EH (cell line): ENCODE results near the gene MBD5.
"Not testable (repeated sequence)": the region's sequence is repeated elsewhere in the genome, so short reads cannot be mapped to it uniquely, and the experiment has no call there.

Source experiments
- DNase-seq: peaks from one replicate; pipeline ENCODE4 v3.0.0-alpha.2; 2015; ENCODE audit warnings: low read depth

The MBD5 gene

DNA sequence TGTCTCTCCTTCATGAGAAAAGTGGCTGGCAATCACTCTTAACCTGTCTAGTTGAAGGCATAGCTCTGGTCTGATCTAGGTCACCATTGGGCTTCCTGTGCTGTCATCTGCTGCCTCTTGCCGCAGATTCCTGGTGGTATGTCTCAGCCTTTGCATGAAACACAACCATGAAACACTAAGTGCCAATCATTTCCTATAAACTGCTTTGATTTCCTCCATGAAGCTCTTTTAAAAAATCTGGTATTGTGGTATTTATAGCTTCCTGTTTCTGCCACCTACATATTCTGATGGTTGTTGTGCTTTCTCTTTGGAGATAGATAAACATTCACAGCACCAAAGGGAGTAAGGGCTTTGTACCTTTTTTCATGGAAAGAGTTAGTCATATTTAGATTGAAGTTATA, 503.6 kb downstream of the MBD5 start:
- peak; percentile 17 for DNase-seq

DNA sequence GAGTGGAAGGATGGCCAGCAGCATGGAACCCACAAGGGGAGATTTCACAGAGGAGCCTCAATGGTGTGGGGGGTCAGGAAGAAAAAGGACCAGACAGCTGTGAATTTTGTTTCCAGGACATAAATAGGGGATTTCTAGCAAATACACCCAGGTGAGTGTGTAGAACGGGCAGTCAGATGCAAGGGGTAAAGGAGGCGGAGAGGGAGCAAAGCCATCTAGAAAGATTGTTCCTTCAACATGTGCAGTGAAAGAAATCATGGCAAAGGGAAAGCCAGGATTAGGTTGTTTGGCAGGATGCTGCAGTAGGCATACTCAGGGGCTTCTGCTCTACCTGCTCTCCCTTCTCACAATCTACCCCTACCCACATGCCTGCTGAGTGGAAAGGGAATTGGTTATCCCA, 504.2 kb downstream of the MBD5 start:
- no peak for DNase-seq

DNA sequence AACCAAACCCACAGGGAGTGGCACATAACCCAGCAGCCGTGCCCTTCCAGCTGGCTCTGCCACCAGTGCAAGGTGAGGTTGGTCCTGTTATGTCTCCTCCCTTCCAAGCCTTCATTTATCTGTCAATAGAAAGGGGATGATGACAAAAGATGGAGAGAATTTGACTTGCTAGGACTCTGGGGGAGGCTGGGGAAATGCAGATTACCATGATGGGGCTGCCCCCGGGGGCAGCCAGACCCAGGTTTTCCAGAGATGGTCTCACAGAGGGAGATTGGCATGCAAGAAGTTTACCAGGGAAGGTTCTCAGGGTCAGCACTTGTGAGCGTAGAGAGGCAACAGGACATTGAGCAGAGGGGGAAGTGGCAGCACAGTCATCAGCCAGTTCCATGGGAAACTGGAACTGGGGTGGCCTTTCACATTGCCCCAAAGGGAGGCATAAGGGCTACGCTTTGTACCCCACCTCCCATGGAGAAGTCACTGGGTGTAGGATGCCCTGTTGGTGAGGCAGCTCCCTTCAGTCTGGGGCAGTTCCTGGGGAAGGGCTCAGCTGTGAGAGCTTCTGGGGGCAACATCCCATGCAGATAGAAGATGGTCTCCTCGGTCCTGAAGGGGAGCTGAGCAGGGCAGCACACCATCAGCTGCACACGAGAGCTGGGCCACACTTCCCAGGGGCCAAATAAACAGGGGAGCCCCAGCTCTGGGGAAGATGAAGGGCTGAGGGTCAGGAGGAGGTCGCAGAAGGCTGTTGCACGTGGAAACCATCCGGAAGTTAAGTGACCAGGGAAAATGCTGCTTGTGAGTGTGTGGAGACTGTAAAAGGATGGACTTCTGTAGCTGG, 505.8 kb downstream of the MBD5 start:
- DNase-seq: no peak

DNA sequence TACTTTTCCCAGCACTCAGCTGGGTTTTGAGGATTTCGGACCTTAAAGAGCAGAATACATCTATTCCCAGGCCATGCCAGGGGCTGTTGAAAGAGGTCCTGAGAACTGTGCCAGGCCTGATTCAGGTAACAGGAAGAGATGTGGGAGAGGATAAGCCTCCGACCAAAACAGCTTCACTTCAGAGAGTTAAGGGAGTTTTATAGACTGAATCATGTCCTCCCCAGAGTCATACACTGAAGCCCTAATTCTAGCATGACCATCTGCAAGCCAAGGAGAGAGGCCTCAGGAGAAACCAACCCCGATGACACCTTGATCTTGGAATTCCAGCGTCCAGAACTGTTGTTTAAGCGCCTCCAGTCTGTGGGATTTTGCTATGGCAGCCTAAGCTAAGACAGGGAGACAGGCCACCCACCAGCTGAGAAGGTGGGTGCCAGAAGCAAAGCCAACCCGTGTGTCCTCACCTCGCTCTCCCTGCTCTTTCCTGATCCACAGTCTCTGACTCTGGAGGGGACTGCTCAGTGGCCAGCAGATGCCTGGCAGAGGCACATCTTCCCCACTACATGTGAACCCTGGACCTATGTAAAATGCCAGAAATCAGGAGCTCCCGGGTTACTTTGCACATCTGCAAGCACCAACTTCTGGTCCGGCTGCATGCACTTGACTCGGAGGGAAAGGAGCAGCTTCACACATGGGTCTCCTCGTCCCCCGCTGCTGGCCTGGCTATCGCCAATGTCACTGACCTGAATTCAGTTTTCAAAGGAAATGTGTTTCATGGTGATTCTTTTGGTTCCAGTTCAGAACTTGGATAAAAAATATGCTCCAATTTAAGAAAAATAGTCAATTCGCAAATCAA, 506.8 kb downstream of the MBD5 start:
- peak; percentile 9 for DNase-seq

DNA sequence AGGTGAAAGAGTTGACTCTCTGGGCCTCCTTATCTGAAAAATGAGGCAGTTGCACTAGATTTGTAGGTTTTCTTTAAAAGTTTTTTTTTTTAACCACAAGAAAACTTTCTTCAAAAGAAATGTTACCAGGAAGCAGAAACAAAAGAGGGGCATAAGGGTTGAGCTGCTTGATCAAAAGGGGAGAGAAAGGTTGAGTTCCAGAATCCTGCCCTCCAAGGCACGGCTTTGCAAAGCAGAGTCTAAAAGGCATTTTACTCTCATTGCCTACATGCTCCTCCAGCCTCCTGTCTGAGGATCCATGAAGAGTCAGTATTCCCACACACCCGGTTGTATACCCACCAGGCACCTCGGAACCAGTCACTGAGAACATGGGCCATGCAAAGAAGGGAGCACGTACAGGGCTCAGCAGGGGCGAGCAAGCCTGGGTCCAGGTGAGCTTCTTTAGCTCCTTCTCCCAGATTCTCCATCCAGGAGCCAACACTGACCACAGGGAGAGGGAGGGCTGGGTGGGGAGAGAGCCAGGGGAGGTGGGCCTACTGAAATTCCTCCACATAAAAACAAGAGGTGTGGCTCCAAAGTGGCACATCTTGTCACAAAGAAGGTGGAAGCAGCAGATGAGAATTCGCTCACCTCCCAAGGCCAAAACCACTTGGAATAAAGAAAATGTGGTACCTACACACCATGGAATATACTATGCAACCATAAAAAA, 507.6 kb downstream of the MBD5 start:
- no peak for DNase-seq

DNA sequence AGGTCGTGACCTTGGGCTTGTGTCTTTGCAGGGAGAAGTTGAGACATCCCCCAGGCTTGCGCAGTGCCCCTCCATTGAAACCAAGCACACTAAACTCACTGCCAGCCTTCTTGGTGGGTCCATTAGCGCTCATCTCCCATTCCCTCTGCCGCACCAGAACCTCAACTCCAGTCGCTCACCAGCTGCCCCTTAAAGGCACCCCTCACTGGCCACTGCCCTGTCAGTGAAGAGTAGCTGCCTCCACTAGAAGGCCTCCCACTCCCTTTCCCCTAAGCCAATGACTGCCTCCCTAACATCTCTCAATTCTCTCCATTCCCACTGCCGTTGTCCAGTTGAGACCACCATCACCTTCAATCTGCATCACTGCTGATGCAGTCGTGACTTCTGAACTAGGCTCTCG, 508.9 kb downstream of the MBD5 start:
- DNase-seq: no peak

DNA sequence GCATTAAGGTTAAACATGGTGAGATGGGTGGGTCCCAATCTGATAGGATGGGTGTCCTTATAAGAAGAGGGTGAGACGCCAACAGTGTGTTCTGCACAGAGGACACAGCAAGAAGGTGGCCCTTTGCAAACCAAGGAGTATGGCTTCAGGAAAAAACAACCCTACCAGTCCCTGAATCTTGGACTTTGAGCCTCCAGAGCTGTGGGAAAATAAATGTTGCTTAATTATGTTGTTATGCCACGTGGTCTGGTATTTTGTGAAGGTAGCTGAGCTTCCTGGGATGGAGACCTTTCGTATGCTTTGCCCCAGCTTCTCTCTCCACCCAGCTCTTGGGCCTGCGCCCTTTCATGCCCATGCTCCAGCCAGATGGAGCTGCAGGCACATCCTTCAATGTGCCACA, 509.5 kb downstream of the MBD5 start:
- DNase-seq: no peak

DNA sequence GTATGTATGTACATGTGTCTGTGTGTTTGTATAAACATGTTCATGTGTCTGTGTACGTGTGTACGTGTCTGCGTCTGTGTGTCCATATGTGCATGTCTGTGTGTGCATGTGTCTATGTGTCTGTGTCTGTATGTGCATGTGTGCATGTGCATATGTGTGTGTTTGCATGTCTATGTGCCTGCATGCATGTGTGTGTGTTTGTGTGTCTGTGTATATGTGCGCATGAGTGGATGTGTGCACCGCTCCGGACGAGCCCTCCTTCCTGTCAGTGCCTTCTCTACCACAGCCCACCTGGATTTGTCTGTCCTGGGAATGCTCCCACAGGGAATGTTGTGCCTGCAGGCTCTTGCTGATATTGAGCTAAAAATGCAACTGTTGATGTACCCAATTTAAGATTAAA, 510.3 kb downstream of the MBD5 start:
- no peak for DNase-seq

DNA sequence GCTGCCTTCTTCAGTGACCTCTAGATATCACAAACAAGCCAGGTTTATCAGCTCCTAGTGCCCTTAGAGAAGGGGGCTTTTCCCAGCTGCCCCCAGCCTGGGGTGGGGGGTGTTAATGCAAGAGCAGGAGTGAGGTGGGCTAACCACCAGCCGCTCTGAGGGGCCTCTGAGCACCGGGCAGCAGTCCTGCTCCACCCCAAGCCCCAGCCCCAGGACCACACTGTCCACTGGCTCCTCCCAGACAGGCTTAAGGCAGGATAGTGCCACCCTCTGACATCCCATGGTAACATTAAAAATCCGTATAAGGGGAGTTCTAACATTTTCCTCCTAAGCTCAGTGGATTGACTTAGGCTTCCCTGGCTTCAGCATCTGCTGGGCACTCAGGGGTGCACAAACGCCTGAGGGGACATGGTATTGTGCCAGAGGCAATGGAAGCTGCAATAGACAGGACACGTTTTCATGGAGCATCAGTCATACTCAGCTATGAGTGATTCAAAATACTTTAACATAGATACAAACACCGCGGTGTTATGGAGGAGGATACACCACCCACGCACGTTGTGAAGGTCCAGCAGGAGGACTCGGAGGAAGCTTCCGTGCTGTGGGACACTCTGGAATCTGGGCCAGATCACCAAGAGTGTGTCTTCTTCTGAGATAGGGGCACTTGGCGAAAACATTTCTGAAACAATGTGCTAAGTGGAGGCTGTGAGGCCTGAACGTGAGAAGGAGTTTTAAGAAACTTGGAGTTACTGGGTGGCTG, 511.0 kb downstream of the MBD5 start:
- DNase-seq: no peak

DNA sequence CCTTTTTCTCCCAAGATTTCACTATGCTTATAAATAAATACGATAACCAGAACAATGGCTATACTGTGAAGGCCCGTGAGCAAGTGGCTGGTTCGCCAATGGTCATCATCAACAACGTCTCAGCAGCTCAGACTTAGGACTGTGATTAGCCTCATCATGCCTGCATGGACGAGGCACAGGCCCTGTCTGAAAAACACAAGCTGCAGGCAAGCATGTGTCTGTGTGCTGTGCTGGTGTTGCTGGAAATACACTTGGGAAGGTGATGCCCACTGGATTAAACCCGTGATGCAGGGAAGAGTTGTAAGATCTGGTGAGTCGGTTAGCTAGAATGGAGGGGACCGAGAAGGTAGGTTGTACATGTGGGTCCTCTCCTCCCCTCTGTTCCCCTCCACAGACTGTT, 512.1 kb downstream of the MBD5 start:
- no peak for DNase-seq

DNA sequence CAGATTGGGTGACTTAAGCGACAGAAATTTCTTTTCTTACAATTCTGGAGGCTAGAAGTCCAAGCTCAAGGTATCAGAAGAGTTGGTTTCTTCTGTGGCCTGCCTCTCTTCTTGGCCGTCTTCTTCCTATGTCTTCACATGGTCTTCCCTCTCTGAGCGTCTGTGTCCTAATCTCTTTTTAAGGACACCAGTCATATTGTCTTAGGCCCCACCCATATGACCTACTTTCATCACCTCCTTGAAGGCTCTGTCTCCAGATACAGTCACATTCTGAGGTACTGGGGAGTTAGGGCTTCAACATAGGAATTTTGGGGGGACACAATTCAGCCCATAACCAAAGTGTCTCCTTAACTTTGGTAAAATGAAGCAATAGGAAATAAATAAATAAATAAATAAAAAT, 512.8 kb downstream of the MBD5 start:
- no peak for DNase-seq

DNA sequence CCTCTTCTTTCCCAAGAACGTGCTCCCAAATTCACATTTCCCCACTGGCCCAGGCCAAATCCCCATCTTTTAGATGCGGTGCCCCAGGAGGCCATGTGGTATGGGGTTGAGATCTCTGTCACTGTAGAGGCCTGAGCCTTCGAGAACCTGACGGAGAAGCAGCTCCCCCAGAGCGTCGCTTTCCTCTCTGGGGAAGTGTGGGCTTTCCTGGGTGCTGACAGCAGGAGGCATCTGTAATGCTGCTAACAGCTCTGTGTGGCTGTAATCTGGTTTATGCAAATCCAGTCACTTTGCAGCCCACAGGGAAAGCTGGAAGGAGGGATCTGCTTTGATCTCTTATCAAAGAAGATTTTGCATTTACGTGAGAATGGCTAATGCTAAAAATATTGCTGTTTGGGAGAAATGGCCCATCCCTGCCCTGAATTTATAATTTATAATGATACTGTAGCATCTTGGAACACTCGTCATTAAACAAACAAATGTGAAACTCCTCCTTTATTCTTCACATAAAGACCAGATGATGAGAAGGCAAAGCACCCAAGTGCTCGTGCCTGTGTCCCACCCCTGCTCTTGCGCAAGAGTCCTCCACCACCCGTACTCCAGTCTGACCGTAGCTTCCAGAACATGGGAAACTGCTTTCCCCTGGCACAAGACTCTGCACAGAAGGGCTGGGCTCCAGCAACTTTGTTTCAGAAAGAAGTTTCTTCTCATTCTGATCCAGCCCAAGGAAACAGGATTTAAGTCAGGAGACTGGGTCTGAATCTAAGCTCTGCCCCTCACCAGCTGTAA, 513.7 kb downstream of the MBD5 start:
- peak; percentile 13 for DNase-seq

DNA sequence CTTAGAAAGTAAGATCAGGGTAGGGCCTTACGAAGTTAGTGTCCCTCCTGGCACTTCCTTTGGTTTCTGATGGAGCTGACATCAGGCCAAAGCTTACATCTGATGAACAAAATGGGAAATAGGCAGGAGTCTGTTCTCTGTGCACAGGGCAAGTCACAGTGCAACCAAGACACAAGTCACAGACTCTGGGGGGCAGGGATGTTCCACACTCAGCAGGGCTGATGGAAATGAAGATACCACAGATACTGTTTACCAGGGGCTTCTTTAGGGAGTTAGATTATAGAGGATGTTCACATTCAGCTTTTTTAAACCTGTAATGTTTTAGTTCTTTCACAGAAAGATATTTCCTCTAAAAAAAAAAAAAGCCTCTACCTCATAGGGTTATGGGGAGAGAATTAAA, 517.5 kb downstream of the MBD5 start:
- DNase-seq: no peak

DNA sequence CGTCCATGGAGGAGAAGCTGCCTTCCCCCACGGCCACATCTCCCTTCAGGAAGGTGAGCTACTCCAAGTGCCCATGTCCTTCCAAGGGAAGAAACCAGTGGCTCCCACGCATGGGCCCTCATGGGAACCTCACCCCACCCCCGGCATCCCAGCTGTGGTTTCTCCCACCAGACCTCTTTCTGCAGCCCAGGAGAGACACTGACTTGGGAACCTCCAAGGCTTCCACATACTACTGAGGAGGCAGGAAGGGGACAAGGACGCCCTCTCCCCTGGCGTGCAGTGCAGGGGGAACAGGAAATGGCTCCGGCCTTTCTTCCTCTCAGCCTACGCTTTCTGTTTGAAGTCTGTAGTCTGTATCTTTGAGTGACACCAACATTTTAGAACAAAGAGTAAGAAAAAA, 519.1 kb downstream of the MBD5 start:
- DNase-seq: no peak

DNA sequence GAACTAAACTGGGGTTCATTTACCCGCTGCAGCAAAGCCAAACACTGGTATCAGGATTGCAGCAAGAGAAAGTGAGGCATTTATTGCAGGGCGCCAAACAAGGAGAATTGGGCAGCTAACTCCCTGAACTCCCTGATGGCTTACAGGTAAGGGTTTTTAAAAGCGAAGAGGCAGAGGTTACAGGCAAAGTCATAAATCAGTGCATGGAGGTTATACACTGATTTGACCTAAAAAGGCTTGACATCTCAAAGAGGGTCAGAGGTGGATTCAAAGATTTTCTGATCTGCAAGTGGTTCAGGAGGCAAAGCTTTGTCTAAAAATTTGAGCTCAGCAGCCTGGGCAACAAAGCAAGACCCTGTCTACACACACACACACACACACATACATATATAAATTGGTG, 520.9 kb downstream of the MBD5 start:
- DNase-seq: no peak

DNA sequence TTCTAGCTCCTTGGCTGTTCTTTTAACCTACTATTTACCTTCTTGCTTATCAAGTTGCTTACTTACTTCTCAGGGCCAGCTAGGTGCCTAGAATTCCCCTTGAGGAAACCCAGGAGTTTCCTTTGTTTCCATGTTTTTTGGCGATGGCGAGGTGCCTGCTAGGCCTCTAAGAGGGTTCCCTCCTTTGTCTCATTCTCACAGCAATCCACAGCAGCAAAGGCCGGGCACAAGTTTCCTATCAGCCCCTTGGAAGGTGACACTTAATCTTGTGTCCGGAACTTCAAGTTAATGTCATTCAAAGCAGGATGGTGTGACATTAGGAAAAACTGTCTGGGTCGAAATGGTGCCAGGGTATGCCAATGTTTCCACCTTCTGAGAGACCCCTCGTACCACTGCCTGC, 521.7 kb downstream of the MBD5 start:
- no peak for DNase-seq

DNA sequence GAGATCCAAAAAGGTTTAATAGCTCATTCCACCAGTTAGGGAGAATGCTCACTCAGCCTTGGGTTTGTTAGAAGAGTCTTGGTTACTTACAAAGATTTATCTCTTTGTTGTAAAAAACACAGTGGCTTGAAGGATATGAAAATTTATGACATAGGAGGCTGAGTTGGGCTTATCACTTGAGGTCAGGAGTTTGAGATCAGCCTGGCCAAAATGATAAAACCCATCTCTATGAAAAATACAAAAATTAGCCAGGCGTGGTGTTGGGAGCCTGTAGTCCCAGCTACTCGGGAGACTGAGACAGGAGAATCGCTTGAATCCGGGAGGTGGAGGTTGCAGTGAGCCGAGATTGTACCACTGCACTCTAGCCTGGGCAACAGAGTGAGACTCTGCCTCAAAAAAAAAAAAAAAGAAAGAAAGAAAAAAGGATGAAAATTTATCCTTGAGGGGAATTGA, 522.2 kb downstream of the MBD5 start:
- DNase-seq: not testable (repeated sequence)

DNA sequence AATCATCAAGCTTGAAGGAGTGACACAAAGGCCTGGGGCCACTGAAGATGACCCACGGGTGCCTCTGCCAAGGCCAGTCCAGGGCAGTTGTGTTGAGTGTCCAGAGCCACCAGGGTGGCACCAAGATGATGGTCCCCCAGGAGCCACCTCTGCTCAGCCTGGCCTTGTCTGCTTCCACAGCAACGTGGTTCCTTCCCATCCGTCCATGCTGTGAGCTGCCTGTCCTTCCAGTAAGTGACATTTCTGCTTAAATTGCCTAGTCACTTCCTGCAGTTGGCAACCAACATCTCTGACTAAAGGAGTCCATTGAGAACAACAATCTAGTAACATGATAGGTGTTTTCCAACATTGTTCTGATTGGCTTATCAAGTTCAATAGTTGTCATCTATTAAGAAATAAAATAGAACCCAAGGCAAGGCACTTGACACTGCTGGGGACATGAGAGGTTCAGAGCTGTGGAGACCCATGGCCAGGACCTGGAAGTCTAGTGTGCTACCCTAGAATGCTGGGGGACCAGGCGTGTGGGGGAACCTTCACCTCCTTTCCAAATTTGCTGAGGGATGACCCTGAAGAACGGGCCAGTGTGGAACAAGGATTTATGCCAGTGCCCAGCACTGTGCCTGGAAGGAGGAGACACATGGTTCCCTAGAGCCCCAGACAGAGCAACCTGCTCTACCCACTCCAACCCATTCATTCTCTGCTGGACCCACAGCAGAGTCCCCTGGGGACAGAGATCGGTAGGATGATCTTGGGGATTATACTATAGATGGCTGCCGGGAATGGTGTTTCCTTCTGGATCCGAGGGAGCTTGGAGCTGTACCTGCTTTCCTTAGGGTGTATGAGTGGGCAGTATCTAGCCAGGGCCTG, 524.7 kb downstream of the MBD5 start:
- no peak for DNase-seq

DNA sequence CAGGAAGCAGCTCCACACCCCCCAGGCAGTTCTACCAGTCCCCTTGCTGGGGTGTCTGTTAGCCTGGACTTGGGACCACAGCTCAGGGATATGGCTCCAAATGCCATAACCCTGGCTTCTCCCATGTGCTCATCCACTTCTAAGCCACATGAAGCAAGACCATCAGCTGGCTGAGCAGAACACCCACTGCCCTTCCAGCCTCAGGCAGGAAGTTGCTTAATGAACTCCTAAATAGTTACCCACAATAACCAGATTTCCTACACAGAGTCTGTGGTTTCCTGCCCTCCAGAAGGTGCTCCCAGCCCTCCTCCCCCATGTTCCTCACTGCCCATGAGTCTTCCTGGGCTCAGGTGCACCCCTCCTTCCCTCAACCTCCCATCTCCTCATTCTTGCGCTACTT, 525.4 kb downstream of the MBD5 start:
- DNase-seq: no peak
